GM18861 (cell line): Measurements from ENCODE around the gene PSMD11.
A peak's percentile ranks its signal among the peaks of the same experiment; 100 is the strongest.
"Not testable (repeated sequence)": the region's sequence is repeated elsewhere in the genome, so short reads cannot be mapped to it uniquely, and the experiment has no call there.

Source experiments
- ATAC-seq: cut with Tn5 transposase; IDR thresholded peaks from one replicate; pipeline ENCODE4 v1.9.1; 2021; ENCODE audit not compliant: unreplicated experiment

PSMD11 gene

DNA sequence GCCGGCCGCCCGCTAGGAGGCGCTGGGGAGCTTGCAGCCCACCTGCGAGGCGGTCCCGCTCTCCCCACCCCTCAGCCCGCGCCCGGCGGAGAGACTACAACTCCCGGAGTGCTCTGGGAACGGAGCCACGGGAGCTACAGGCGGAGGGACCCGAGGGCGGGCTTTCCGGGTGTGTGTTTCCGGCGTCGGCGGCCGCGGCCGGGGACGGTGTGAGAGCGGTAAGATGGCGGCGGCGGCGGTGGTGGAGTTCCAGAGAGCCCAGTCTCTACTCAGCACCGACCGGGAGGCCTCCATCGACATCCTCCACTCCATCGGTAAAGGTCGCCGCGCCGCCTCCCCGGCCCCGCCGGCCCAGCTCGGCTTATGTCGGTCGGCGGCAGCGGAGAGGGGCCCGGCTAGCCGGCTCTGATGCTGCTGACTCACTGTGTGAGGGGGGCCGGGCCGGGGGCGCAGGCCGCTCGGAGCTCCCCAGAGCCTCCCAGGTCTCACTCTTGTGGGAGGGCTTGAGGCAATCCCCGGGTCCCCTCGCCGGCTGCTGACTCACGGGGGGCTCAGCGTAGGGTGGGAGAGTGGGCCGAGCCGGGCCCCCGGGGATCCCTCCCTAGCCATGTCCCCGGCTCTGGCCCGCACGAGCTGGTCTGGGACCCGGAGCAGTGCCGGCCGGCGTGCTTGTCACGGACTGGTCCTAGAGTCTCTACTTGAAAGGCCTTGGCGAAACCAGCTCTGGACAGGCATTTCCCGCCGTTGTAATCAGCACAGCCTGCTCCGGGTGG, at the start of gene PSMD11:
Gene PSMD11 (plus strand): TSS at position 210 of the 773 bp plus-strand sequence. CDS start 14 bp downstream, at position 224.
- ATAC-seq, result peak; percentile 86

GRCh38 chr17:32396343-32396742, 48.0 kb upstream of the PSMD11 start:
- no peak for ATAC-seq

DNA sequence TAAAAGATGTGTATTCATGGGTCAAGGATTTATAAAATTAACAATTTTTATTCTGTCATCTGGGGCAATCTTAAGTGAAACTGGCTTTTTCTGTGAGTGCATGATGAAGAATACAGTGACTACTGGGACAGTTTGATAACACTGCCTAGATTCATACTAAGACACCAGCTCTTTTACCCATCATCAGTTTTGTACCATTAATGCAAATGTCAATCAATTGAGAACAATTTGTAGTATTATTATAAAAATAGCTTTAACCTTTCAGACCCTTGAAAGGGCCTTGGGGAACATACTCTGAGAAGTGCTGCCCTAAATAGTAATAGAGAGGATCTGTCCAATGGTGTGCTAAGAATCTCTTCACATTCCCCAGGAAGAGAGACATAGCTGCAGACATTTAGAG, 45.4 kb upstream of the PSMD11 start:
- no peak for ATAC-seq

- ATAC-seq, result not testable (repeated sequence)
These were observed 34.2 kb upstream of the PSMD11 start for GRCh38 chr17:32410085-32410484.

- no peak for ATAC-seq
These were observed 17.4 kb upstream of the PSMD11 start for GRCh38 chr17:32426894-32427293.

DNA sequence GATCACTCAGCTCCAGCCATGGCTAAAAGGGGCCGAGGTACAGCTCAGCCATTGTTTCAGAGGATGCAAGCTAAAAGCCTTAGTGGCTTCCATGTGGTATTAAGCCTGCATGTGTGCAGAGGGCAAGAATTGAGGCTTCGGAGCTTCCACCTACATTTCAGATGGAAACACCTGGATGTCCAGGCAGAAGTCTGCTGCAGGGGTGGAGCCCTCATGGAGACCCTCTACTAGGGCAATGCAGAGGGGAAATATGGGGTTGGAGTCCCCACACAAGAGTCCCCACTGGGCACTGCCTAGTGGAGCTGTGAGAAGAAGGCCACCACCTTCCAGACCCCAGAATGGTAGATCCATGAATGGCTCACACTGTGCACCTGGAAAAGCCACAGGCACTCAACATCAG, 14.7 kb upstream of the PSMD11 start:
- no peak for ATAC-seq

GRCh38 chr17:32440722-32441121, 3.6 kb upstream of the PSMD11 start:
- ATAC-seq, result no peak

- no peak for ATAC-seq
These were observed 2.4 kb upstream of the PSMD11 start for GRCh38 chr17:32441886-32442285.

DNA sequence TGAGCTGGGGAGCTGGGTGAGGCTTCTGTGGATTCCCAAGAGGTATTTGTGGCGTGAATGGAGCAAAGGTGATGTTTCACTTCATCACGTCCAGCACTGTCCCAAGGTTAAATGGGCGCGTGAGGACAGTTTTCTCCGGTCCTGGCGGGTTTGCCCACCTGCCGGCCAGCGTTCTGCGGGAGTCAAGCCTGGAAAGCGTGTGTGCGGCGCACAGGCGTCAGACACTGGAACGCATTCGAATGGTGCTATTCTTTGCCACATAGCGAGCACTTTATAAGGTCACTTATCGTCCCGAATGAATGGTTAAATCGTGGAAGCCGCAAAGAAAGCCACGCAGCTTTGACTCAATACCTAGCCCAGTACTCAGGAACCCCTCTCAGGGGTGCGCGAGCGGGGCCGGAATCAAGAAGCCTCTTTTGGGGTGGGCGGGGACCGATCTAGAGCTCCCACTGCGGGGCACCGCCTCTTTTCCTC, 446 bp upstream of the PSMD11 start:
- no peak for ATAC-seq

- ATAC-seq, result peak; percentile 2
These were observed 735 bp downstream of the PSMD11 start for GRCh38 chr17:32445074-32445415.

- no peak for ATAC-seq
These were observed 1.2 kb downstream of the PSMD11 start for GRCh38 chr17:32445497-32445896.

DNA sequence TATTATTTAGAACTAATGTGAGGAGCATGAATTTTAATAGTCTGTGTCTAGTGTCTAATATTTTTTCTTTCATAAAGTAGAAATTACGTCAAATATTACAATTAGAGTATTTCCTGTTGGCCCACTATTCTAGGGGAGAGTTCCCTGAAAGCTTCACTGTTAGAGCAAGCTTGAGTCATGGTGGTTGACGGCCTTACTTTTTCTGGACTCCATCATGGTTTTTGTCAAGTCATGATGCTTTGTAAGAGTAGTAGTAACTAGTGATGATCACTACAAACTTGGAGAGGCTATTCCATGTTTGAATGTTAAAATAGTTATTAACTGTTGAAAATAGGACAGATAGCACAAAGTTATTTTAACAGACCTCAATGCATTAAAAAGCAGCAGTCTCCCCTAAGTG, 1.7 kb downstream of the PSMD11 start:
- ATAC-seq, result no peak

- ATAC-seq, result no peak
These were observed 2.6 kb downstream of the PSMD11 start for GRCh38 chr17:32446949-32447348.

GRCh38 chr17:32449963-32450362, 5.7 kb downstream of the PSMD11 start:
- ATAC-seq, result no peak

DNA sequence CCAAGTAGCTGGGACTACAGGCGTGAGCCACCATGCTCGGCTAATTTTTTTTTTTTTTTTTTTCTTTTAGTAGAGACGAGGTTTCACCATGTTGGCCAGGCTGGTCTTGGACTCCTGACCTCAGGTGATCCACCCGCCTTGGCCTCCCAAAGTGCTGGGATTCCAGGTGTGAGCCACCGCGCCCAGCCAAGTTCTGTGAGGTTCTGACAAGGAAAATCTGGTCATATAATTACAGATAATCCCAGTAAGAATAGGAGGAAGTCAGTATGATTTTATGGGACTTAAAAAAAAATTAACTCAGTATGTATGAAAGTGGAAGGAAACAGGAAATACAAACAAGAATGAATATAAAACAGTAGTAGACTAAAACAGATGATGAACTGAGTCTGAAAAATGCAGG, 6.1 kb downstream of the PSMD11 start:
- not testable (repeated sequence) for ATAC-seq

DNA sequence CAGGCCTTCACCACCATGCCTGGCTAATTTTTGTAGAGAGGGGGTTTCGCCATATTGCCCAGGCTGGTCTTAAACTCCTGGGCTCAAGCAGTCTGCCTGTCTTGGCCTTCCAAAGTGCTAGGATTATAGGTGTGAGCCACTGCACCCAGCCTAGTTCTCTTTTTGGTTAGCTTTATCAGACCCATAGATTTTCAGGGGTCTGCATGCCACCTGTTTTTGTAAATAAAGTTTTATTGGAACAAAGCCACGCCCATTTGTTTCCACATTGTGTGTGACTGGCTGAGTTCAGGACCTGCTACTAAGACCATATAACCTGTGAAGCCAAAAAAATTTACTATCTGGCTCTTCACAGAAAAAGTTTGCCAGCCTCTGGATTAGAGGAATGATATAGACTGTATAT, 7.6 kb downstream of the PSMD11 start:
- no peak for ATAC-seq

- no peak for ATAC-seq
These were observed 8.0 kb downstream of the PSMD11 start for GRCh38 chr17:32452281-32452680.

DNA sequence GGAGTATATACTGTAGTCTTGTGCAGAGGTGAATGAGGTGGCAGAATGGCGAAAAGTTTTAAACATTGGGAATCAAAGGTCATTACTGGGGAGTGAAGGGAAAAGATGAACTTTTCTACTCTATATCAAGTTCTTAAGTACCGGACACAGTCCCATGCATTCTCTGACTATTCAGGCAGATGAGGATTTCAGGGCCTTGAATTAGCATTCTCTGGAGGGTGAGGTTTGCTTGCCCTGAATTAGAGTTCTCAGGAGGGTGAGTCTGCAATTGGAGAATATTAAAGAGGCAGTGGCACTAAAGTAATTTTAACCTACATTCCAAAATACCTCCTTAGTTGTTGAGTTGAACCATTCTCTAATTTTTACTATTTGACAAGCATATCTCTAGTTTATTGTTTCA, 9.1 kb downstream of the PSMD11 start:
- no peak for ATAC-seq

DNA sequence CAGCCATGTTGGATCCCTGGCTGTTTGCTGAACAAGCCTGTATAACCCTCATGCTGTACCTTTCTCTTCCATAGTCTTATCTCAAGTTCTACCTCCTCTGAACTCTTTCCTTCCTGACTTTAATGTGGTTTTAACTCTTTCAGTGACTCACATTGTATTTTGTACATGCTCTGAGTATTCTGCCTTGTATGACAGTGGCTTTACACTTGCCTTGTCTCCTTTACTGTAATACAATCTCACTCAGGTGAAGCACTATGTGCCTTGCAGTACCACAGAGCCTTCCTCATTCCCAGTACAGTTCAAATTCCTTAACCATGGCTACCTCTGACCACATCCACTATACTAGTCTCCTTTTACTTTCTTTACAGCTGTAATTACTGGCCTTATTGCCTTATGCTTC, 14.1 kb downstream of the PSMD11 start:
- ATAC-seq, result no peak

DNA sequence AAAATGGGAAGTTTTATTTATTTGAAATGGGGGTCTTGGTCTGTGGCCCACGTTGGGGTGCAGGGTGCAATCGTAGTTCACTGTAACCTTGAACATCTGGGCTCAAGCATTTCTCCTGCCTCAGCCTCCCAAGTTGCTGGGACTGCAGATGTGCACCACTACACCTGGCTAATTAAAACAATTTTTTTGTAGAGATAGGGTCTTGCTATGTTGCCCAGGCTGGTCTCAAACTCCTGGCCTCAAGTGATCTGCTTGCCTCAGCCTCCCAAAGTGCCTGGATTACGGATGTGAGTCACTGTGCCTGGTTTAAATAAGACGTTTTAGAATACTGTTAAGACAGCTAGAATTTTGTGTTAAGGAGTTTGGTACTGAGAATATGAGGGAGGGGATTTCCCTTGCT, 15.7 kb downstream of the PSMD11 start:
- ATAC-seq, result no peak

DNA sequence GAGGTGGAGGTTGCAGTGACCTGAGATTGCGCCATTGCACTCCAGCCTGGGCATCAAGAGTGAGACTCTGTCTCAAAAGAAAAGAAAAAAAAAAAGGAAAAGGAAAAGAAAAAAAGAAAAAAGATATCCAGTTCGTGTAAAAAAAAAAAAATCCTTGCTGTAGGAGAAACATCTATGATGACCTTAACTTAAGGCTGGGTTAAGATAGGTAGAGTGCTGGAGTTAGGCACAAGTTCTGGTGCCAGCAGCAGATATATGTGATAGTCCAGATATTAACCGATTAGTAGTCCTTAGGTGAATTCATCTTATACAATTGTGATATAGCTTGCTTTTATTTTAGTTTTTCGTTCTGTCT, 17.2 kb downstream of the PSMD11 start:
- no peak for ATAC-seq

GRCh38 chr17:32461853-32462617, 17.7 kb downstream of the PSMD11 start:
- ATAC-seq, result no peak
